Psoas muscle (tissue), 8 donors: ENCODE results near the gene CELF2. TPM values are rescaled to one million over a fixed set of nuclear protein-coding genes. Genes with fewer than 3 reads are reported as not detected.
A peak's percentile ranks its signal among the peaks of the same experiment; 100 is the strongest.

ENCODE experiments used
- ATAC-seq, 4 donors: fragments of 200-7000 bp; cut with Tn5 transposase; one replicate each; pipeline ENCODE4 v1.9.1; 2020; ENCODE audit warnings: moderate library complexity in 3 of 4, mild to moderate bottlenecking in 2 of 4
- DNase-seq, 2 donors: peaks; one replicate each; pipeline ENCODE4 v3.0.0-alpha.2; 2020
- H3K27ac ChIP-seq: fragments of 200-600 bp; one replicate; pipeline ENCODE4 v1.8.0; 2022
- H3K27me3 ChIP-seq, 3 donors: fragments of 200-600 bp in 1 of 3; one replicate each; pipeline versions ENCODE4 v1.6.1 to v1.8.0; 2013 to 2022; ENCODE audit warnings: low read length in 2 of 3, mild to moderate bottlenecking in 2 of 3, moderate library complexity in 1 of 3; ENCODE audit not compliant: insufficient read depth in 3 of 3
- H3K36me3 ChIP-seq, 2 donors: fragments of 200-600 bp in 1 of 2; one replicate each; pipeline versions ENCODE4 v1.6.1 to v1.8.0; 2013 to 2022; ENCODE audit warnings: low read depth in 1 of 2, mild to moderate bottlenecking in 1 of 2, moderate library complexity in 1 of 2; ENCODE audit not compliant: insufficient read depth in 1 of 2
- H3K4me1 ChIP-seq: fragments of 200-600 bp; one replicate; pipeline ENCODE4 v1.8.0; 2022
- H3K4me3 ChIP-seq: fragments of 200-600 bp; one replicate; pipeline ENCODE4 v1.8.0; 2022; ENCODE audit warnings: mild to moderate bottlenecking
- H3K9me3 ChIP-seq: fragments of 200-600 bp; one replicate; pipeline ENCODE4 v1.8.0; 2022
- WGBS, 3 donors: extraction: QIAGEN DNeasy Blood & Tissue Kit; methylation state at CpG; one replicate each; pipeline versions ENCODE4 v1.1.6 to v1.1.7; 2013; 5-methylcytosine and 5-hydroxymethylcytosine counted together
- intact Hi-C, 2 donors: fragments of 100-400 bp; cut with DNase I; formaldehyde crosslinking; loops; one replicate each; pipeline versions ENCODE4 v1.11.0 to v1.14.2; 2022
- polyA plus RNA-seq, 3 donors: library from polyadenylated mRNA; stranded (reverse); fragments of 200-250 nt; gene quantifications; one replicate each; pipeline ENCODE4 v1.2.3, GENCODE V29; 2013
- total RNA-seq, 4 donors: library from RNA; stranded (reverse); fragmentation: NEBNext Ultra II Directional in 2 of 4; extraction: Animal tissue kit (Norgen Biotek cat#: 25700) in 2 of 4; gene quantifications; one replicate each; pipeline versions ENCODE4 v1.2.1 to v1.2.4, GENCODE V29; 2021 to 2023
- TF ChIP-seq, protein P1 (sequence below): fragments of 200-600 bp; IDR thresholded peaks from one replicate; pipeline ENCODE4 v1.8.0; 2022; ENCODE audit warnings: antibody characterized with exemption
- donor health status: healthy with polysubstance abuse.
- donor health status: DM: no; HTN: no; CAD: no; lungs with moderate emphysema.
- donor health status: Bipolar disorder and iron deficiency.
- donor health status: healthy.
- donor health status: DM: yes; HTN: yes; CAD: no.
- donor health status: DM: no; HTN: no; CAD: no.
- donor health status: DM: no; HTN: no; CAD: no.
- donor health status: DM: yes; HTN: yes; CAD: no.

Gene CELF2
- total and polyA plus RNA-seq, 7 donors = 9.8 to 47.8 (median 29.0) TPM

DNA sequence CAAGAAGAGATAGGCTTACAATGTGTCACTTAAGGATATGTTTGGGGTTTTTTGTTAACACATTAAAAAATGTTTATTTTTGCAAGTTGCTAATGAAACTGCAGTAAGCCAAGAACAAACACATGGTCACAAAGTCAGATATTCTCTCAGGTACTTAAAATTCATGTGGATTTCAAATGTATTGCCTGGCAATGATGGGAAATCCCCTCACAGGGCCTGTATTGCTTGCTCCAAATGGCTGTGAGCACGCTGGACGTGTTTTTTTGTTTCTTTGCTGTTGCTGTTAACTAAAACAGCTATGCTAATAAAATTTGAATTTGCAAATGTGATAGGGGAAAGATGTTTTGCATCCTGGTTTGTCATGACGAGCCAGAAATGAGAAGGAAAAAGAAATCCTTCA, 3.8 kb upstream of the CELF2 start:
- Histone ChIP-seq H3K27me3 (peaks cover 0 to 2% (median 0%) of the 10 kb centered on the region in 3 donors), H3K27ac (peak overlapping the region; percentile 82), H3K4me1 (peaks cover 42% of the 10 kb centered on the region), H3K4me3 (no peak overlapping the region), H3K9me3 (no peaks in the 10 kb centered on the region), H3K36me3 (no peaks in the 10 kb centered on the region)
- TF ChIP-seq, protein P1, sequence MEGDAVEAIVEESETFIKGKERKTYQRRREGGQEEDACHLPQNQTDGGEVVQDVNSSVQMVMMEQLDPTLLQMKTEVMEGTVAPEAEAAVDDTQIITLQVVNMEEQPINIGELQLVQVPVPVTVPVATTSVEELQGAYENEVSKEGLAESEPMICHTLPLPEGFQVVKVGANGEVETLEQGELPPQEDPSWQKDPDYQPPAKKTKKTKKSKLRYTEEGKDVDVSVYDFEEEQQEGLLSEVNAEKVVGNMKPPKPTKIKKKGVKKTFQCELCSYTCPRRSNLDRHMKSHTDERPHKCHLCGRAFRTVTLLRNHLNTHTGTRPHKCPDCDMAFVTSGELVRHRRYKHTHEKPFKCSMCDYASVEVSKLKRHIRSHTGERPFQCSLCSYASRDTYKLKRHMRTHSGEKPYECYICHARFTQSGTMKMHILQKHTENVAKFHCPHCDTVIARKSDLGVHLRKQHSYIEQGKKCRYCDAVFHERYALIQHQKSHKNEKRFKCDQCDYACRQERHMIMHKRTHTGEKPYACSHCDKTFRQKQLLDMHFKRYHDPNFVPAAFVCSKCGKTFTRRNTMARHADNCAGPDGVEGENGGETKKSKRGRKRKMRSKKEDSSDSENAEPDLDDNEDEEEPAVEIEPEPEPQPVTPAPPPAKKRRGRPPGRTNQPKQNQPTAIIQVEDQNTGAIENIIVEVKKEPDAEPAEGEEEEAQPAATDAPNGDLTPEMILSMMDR = no peak
- intact Hi-C loops = loop anchor here in 1 of 2 donors (5.0 kb wide), 1 partner anchor 102 kb away; no protein-coding TSS in a partner anchor
- DNase-seq (no peak), ATAC-seq (no peak)
- 84 to 92% (median 86%) methylated on average over 3 of the region's 3 CpGs for WGBS, 3 donors

DNA sequence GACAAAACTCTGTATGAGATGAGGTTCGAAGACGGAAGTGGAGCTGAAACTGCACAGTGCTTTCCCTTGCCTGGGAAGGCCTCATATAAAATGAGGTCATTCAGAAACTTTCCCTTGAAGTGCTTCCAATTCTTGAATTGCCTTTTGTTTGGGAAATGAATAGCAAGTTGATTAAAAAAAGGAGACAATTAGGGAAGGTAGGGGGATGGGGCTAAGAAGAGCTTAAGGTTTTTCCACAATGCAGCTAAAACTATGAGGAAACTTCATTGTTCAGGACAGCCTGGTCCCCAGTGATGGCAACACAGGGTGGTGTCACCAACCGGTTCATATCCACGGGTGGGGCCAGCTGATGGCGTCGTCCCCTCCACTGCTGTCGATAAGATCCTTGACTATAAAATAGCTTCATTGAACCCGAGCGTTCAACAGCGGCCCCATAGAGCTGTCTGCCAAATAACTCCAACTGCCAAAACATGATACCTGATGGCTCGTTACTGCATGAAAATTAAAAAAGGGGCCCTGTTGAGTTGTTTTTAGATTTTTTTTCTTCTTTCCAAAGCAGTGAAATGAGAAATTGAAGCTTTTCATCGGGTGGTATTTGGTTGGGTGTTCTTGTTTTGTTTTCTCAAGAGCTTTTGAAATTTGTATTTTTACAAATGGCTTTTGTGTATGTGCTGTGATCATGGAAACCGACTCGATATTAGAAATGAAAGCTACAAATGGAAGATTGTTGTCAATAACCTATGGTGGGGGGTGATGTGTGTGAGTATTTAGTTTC, 2.8 kb upstream of the CELF2 start:
- intact Hi-C loops = loop anchor here (5.0 kb wide), 1 partner anchor 103 kb away; no protein-coding TSS in a partner anchor
- Histone ChIP-seq H3K4me1 (peaks cover 42% of the 10 kb centered on the region), H3K9me3 (no peaks in the 10 kb centered on the region), H3K27ac (peak overlapping the region; percentile 43), H3K27me3 (peaks cover 0 to 2% (median 0%) of the 10 kb centered on the region in 3 donors), H3K4me3 (no peak overlapping the region), H3K36me3 (no peaks in the 10 kb centered on the region)
- TF ChIP-seq, protein P1 = no peak
- WGBS, 3 donors = 27 to 60% (median 38%) methylated on average over 14 of the region's 14 CpGs
- DNase-seq = peak in 1 of 2 donors; percentile 55
- ATAC-seq = no peak

DNA sequence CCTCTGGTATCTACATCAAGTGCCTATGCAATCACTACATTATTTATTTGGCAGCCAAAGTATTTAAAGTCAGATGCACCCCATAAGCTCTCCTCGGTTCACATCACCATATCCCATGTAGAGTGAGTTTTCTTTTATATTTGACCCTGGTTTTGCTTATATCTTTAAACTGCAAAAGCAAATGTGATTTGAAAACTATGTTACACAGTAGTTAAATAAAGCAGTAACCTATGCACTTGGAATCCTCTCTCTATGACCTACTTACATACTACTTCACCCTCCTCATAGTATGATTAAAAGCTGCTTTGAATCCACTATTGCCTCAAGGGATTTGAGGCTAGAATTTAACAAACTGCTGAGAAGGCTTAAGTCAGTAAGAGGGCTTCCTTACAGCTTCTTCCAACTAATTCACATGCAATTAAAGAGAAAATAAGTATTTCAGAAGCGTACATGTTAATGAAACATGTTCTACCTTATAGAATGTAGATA, 2.2 kb upstream of the CELF2 start:
- Histone ChIP-seq H3K9me3 (no peaks in the 10 kb centered on the region), H3K36me3 (no peaks in the 10 kb centered on the region), H3K4me3 (no peak overlapping the region), H3K4me1 (peaks cover 44% of the 10 kb centered on the region), H3K27me3 (peaks cover 0 to 2% (median 0%) of the 10 kb centered on the region in 3 donors), H3K27ac (peak overlapping the region; percentile 43)
- intact Hi-C loops = loop anchor here in 1 of 2 donors (5.0 kb wide), 1 partner anchor 103 kb away; no protein-coding TSS in a partner anchor
- TF ChIP-seq, protein P1 = no peak
- DNase-seq (no peak), ATAC-seq (no peak)
- WGBS, 3 donors = 66 to 80% (median 68%) methylated on average over 2 of the region's 2 CpGs

DNA sequence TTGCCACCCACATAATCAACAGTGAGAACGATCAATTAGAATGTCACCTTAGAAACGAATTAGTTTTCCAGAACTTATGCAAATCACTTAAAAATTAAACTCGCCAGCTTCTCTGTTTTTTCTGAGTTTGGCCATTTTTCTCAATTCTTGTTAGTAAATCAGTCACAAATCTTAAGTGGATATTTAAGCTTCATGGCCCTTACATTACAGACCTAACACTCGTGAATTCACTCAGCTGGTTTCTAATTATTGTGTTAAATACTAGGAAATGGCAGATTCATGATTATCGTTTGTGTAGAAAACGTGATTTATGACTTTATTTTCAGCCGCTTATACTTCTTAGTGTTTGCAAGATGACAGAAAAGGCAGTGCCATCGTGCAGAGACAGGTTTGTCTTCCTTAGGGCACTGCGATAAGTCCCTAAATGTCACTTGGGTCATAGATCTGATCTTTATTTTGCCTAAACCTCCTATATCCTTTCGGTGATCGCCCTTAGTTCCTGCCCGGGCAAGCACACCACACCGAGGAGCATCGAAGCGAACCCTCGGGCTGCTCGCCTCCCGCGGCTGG, 587 bp upstream of the CELF2 start:
- H3K36me3 ChIP-seq = no peaks in the 10 kb centered on the region
- H3K9me3 ChIP-seq = no peaks in the 10 kb centered on the region
- TF ChIP-seq, protein P1 = no peak
- intact Hi-C loops = loop anchor here in 1 of 2 donors (5.0 kb wide), 1 partner anchor 105 kb away; no protein-coding TSS in a partner anchor
- H3K27ac ChIP-seq = peak overlapping the region; percentile 93
- peak overlapping the region; percentile 79 for H3K4me3 ChIP-seq
- no peak for DNase-seq
- peaks cover 0 to 2% (median 0%) of the 10 kb centered on the region in 3 donors for H3K27me3 ChIP-seq
- peak in 2 of 4 donors; percentile 47 to 51 for ATAC-seq
- H3K4me1 ChIP-seq = peaks cover 44% of the 10 kb centered on the region
- 19 to 25% (median 21%) methylated on average over 19 of the region's 19 CpGs for WGBS, 3 donors
